ENCODE results near the gene KRT13.

The KRT13 gene

GRCh38 chr17:41520821-41521521 lies 15.6 kb upstream of the KRT13 start:
- no peak for DNase-seq (ENCODE audit: low spot score)

- DNase-seq (ENCODE audit: low spot score) = no peak
Measured at GRCh38 chr17:41519501-41520224, 14.3 kb upstream of the KRT13 start.

- no peak for DNase-seq (ENCODE audit: low spot score)
Measured at GRCh38 chr17:41518789-41519449, 13.5 kb upstream of the KRT13 start, which contains the start of gene KRT15. Gene KRT15, minus strand, starts transcription at chr17:41518890. Its CDS starts 63 bp downstream, at chr17:41518827.

DNA sequence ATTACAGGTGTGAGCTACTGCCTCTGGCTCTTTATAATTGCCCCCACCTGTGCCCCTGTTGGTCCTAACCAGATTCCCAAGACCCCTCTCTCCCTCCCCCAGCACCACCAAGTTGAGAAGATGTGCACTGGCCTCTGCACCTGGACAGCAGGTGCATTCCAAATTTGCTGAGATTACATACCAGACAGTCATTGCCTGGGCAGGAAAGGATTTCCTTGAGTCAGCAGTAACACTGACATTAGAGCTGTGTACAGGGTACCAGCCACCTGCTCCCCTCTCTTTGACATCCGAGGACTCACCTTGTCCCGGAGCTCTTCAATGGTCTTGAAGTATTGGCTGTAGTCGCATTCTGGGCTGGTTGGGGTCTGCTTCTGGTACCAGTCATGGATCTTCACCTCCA lies 12.6 kb upstream of the KRT13 start:
- no peak for DNase-seq (ENCODE audit: low spot score)

GRCh38 chr17:41516830-41517283 lies 11.4 kb upstream of the KRT13 start:
- DNase-seq (ENCODE audit: low spot score) = no peak

GRCh38 chr17:41516147-41516829 lies 10.9 kb upstream of the KRT13 start:
- DNase-seq (ENCODE audit: low spot score) = no peak

DNA sequence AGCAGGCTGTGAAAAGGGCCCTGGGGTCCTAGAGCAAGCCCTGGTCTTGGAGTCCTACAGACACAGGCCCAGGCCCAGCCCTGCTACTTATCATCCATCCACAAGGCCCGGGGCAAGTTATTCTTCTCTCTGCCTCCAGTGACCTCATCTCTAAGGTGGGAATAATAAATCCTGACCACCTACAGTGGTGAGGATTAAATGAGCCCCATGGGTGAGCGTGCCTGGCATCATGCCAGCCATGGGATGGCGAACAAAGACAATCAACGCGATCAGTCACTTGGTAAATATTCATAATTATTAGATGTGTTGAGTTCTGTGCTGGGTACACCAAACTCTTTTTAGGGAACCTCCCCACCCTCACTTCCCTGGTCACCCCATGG lies 7.7 kb upstream of the KRT13 start:
- no peak for DNase-seq (ENCODE audit: low spot score)

- no peak for DNase-seq (ENCODE audit: low spot score)
Measured at GRCh38 chr17:41512546-41513167, 7.2 kb upstream of the KRT13 start.

- no peak for DNase-seq (ENCODE audit: low spot score)
Measured at GRCh38 chr17:41511716-41512115, 6.3 kb upstream of the KRT13 start.

DNA sequence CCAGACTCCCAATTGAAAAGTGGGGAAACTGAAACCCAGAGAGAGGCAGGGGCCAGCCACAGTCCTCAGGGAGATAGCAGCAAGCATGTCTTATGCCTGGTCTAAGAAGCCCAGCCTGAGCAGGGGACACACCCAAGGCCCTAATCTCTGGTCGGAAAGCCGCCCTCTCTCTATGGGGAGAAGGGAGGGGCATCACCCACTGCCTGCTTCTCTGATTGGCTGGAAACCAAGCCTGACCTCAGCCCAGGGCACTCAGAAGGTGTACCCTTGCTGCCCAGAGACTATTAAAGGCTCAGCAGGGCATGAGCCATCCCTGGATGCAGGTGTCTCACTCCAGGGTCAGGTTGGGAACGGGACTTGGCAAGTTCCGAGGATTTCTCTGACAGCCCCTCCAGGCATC lies 5.7 kb upstream of the KRT13 start:
- no peak for DNase-seq (ENCODE audit: low spot score)

DNA sequence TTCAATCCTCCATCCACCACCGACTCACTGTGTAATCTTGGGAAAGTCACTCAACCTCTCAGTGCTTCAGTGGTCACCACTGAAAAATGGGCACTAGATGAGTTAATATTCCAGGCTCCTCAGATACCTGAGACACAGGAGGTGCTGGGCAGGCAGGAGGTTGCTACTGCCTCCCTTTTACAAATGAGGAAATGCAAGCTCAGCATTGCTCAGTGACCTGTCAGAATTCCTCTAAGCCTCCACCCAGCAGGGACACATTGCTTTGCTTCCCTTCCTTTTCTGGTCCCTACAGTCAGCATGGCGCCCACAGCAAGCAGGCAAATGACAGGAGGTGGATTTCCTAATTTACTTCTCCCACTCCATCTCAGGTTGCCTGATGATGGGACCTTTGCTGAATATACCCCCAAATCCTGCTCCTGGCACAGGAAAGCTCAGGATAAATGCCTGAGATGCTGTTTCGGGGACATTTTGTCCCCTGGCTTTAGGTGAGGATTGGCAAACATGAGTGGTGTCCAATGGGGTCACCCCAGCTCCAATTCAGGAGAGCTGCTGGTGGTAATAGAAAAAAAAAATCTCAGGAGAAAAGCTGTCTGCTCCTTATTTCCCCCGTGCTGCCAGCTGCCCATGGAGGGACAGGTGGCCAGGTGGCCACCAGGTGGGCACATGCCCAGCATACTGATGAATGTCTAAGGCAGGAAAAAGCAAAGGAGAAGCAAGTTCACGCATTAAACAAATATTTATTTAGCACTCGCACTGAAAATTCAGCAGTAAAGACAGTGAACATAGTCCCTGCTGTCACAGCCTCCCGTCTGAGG lies 5.0 kb upstream of the KRT13 start:
- DNase-seq (ENCODE audit: low spot score) = no peak

DNA sequence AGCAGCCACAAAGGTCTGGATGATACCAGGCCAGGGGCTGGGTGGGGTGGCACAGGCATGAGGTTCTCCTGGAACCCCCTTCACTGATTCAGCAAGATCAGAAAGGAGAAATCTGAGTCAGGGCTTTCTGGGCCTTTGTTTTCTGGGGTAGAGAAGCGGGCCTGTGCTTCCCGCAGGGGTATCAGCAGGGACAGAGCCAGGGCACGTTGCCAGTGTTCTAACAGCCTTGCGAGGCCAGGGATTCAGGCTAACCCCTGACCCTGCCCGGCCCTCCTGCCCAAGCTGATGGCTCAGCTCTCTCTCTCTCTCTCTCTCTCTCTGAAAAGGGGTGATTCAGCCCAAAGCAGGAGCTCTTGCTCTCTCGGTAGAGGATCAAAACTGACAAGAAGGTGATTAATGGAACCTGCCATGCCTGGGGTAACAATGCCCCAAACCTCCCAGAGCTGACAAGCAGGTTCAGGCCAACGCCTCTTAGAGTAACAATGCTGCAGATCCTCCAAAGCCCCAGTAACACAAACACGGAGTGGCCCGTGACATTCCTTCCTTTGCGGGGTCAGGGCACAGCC lies 2.0 kb upstream of the KRT13 start:
- no peak for DNase-seq (ENCODE audit: low spot score)

GRCh38 chr17:41505809-41506767 lies 676 bp upstream of the KRT13 start:
- no peak for DNase-seq (ENCODE audit: low spot score)

- DNase-seq (ENCODE audit: low spot score) = no peak
Measured at GRCh38 chr17:41504246-41504977, 1.0 kb downstream of the KRT13 start.

- no peak for DNase-seq (ENCODE audit: low spot score)
Measured at GRCh38 chr17:41503202-41503601, 2.2 kb downstream of the KRT13 start.

GRCh38 chr17:41500131-41500911 lies 5.1 kb downstream of the KRT13 start:
- no peak for DNase-seq (ENCODE audit: low spot score)

DNA sequence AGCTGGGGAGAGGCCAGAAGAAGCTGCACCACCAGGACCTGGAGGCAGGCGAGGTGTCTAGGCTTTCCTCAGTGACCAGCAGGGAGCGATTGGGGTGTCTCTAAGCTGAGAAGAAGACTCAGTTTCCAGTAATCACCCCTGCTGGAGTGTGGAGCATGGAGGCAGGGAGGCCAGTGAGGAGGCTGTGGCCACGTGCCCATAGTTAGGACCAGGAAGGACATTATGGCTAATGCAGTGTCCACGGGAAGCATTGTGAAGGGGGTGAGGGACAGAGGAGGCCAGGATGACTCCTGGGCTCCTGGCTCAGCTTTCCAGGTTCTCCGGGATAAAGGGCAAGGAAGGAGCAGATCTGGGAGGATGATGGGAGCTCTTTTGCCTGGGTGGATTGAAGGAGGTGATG lies 5.7 kb downstream of the KRT13 start:
- no peak for DNase-seq (ENCODE audit: low spot score)

GRCh38 chr17:41498276-41498675 lies 7.1 kb downstream of the KRT13 start:
- no peak for DNase-seq (ENCODE audit: low spot score)

Measured in SK-N-DZ (cell line).